H1 (cell line): ENCODE measurements around the gene FOXL3.

Experiments
- EP300 ChIP-seq, 2 experiments: IDR thresholded peaks; 1 replicate in 1 of 2; 2 replicates in 1 of 2; pipeline ENCODE4 v1.6.1; 2011 to 2012; ENCODE audit warnings: low read depth in 2 of 2, low read length in 2 of 2, mild to moderate bottlenecking in 2 of 2, borderline replicate concordance in 1 of 2, inconsistent platforms in 1 of 2, moderate library complexity in 1 of 2
- EZH2 ChIP-seq: fragments of 200-600 bp; sonication (generic); IDR thresholded peaks from 2 replicates; pipeline ENCODE4 v1.7.1; 2012; ENCODE audit warnings: low read depth, mild to moderate bottlenecking, moderate library complexity, low read length, inconsistent platforms; ENCODE audit not compliant: severe bottlenecking
- KDM4A ChIP-seq: IDR thresholded peaks from one replicate; pipeline ENCODE4 v1.7.1; 2012; ENCODE audit warnings: low read depth, mild to moderate bottlenecking, moderate library complexity, low read length, inconsistent platforms; ENCODE audit not compliant: severe bottlenecking
- NRF1 ChIP-seq: IDR thresholded peaks from 2 replicates; pipeline ENCODE4 v1.6.1; 2011; ENCODE audit warnings: mild to moderate bottlenecking, low read depth, low read length, improper control_type of control experiment
- POLR2A ChIP-seq, 2 experiments: IDR thresholded peaks; 1 replicate in 1 of 2; 2 replicates in 1 of 2; pipeline ENCODE4 v1.6.1; 2011; ENCODE audit warnings: low read depth in 2 of 2, low read length in 2 of 2, mild to moderate bottlenecking in 2 of 2; ENCODE audit errors: control extremely low read depth in 1 of 2
- TCF12 ChIP-seq: IDR thresholded peaks from 2 replicates; pipeline ENCODE4 v1.6.1; 2011; ENCODE audit warnings: low read depth, mild to moderate bottlenecking, low read length
- ZNF274 ChIP-seq: IDR thresholded peaks from 2 replicates; pipeline ENCODE4 v1.7.0; 2012; ENCODE audit warnings: low read length, borderline replicate concordance; ENCODE audit errors: extremely low read depth
- TF ChIP-seq, protein P1 (sequence below), 3 experiments: IDR thresholded peaks; 1 replicate in 2 of 3; 2 replicates in 1 of 3; pipeline versions ENCODE4 v1.5.1 to v1.6.1; 2011; ENCODE audit warnings: low read length in 3 of 3, mild to moderate bottlenecking in 3 of 3, inconsistent platforms in 2 of 3, low read depth in 1 of 3, moderate library complexity in 1 of 3; ENCODE audit not compliant: insufficient read depth in 1 of 3; ENCODE audit errors: control extremely low read depth in 1 of 3

DNA sequence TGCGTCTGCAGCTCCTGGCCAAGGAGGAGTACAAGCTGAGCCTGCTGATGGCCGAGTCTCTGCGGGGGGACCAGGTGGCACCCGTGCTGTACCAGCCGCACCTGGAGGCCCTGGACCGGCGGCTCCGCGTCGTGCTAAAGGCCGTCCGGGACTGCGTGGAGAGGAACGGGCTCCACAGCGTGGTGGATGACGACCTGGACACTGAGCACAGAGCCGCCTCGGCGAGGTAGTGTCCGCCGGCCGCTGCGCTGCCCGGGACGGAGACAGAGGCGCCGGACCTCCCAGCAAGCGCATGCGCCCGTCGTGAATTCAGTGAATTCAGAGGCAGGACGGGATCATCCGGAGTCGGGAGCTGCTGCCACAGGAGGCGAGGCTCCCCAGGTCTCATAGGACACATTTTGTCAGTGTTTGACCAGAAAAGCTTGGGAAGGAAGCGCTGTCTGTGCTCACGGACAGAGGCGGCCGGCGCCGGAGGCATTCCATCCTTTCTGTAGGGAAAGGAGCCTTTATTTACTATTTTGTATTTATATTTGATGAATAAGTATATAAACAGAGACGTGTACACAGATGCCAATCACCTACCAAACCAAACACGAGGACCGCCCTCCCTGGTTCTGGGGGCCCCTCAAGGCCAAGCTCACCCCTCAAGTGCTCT lies 30.1 kb upstream of the FOXL3 start:
- TF ChIP-seq EP300 (IDR thresholded peaks at IDR 0.05; ENCODE audit: borderline replicate concordance in 1 of 2, low read depth in 2 of 2, low read length in 2 of 2) (no peak), KDM4A (no peak), ZNF274 (no peak), POLR2A (IDR thresholded peaks at IDR 0.05; ENCODE audit: control extremely low read depth in 1 of 2, low read depth in 2 of 2, low read length in 2 of 2) (no peak), TCF12 (no peak), EZH2 (no peak), NRF1 (no peak)
- TF ChIP-seq, protein P1, sequence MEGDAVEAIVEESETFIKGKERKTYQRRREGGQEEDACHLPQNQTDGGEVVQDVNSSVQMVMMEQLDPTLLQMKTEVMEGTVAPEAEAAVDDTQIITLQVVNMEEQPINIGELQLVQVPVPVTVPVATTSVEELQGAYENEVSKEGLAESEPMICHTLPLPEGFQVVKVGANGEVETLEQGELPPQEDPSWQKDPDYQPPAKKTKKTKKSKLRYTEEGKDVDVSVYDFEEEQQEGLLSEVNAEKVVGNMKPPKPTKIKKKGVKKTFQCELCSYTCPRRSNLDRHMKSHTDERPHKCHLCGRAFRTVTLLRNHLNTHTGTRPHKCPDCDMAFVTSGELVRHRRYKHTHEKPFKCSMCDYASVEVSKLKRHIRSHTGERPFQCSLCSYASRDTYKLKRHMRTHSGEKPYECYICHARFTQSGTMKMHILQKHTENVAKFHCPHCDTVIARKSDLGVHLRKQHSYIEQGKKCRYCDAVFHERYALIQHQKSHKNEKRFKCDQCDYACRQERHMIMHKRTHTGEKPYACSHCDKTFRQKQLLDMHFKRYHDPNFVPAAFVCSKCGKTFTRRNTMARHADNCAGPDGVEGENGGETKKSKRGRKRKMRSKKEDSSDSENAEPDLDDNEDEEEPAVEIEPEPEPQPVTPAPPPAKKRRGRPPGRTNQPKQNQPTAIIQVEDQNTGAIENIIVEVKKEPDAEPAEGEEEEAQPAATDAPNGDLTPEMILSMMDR (IDR thresholded peaks at IDR 0.05; ENCODE audit: control extremely low read depth in 1 of 3, insufficient read depth in 1 of 3, low read depth in 1 of 3, low read length in 3 of 3), result no peak
